ENCODE data around the gene CDC20B. TPM values are rescaled to one million over a fixed set of nuclear protein-coding genes. Genes with fewer than 3 reads are reported as not detected.

Gene CDC20B
- total and polyA plus RNA-seq, 2 of the 8 experiments (the other 6 are each of a cell fraction or from before 2014, with no cell fraction given): 0.06 TPM; not detected in 1

DNA sequence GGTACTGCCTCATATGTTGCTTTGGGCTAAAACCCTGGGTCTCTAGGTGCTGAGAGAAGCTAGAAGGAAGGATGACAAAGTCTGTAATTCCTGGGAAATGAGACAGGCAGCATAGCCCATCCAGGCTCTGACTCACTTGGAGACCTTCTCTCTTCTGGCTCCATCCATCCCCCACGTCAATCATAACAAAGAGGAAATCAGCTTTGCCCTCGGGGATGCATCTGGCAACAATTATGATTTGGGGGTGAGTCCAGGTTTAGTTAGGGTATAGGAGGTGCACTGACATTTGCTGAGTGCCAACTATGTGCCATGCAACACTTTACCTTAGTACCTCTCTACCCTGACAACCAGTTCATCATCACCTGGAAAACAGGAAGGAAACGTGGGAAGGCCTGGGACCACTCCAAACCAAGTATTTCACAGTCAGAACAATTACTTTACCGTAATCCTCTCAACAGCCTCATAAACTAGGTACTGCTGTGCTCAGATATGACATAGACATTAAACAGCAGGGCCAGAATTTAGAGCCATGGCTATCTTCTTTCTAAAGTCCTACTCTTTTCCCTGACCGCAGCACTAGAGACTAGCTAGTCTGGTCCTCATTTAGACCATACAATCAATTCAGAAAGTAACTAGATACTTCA is 109.6 kb downstream of the CDC20B start (continued):
- no peak for TF ChIP-seq RAD21 (IDR thresholded peaks at IDR 0.05 in 1 of 2, conservative IDR thresholded peaks at IDR 0.05 in 1 of 2; ENCODE audit: low read depth in 2 of 2, low read length in 2 of 2)
- TF ChIP-seq ASH2L (IDR thresholded peaks at IDR 0.05; ENCODE audit: low read length): no peak
- TF ChIP-seq USF2 (IDR thresholded peaks at IDR 0.05; ENCODE audit: low read length): no peak
- TF ChIP-seq CBX8 (IDR thresholded peaks at IDR 0.05; ENCODE audit: borderline replicate concordance, low read depth, low read length): no peak
- no peak for TF ChIP-seq YY1 (IDR thresholded peaks at IDR 0.05; ENCODE audit: low read depth, low read length)
- no peak for TF ChIP-seq TBP (IDR thresholded peaks at IDR 0.05; ENCODE audit: low read depth, low read length)

MicroRNAs encoded within 50 kb of the gene (microRNA counts, 767-probe panel; counts per million panel counts)
- 879 counts per million, percentile 95 among the panel's probes with 10 or more counts for microRNA hsa-miR-449a
- microRNA hsa-miR-449b-5p: 879 counts per million, percentile 95 among the panel's probes with 10 or more counts
- 879 counts per million, percentile 95 among the panel's probes with 10 or more counts for microRNA hsa-miR-449c-5p

Small RNAs within 50 kb of the gene (microRNA-seq; reads per million reads assigned to microRNA genes)
- gene MIR449A (ENCODE audit: borderline microRNAs expressed in 2 of 2, borderline number of aligned reads in 2 of 2, borderline replicate concordance in 1 of 2) (2.6 to 3.9 reads per million in 2 experiments), gene MIR449B (ENCODE audit: borderline microRNAs expressed in 2 of 2, borderline number of aligned reads in 2 of 2, borderline replicate concordance in 1 of 2) (0 reads per million in 2 experiments), gene MIR449C (ENCODE audit: borderline microRNAs expressed in 2 of 2, borderline number of aligned reads in 2 of 2, borderline replicate concordance in 1 of 2) (0.23 to 2.6 reads per million in 2 experiments)

Small RNAs within 50 kb of the gene (small RNA-seq; reads per million reads assigned to genes)
- gene MIR449A (ENCODE audit: insufficient read depth): 1.2 reads per million
- 1.0 reads per million for gene MIR449B (ENCODE audit: insufficient read depth)
- gene MIR449C (ENCODE audit: insufficient read depth): 10.5 reads per million, percentile 83 among the genes with 10 or more reads in this experiment

Other genes starting within 250 kb of the CDC20B start
- gene ESM1, start 187.6 kb downstream of the CDC20B start, total RNA-seq (2021; fragmentation: NEBNext Ultra II Directional; extraction: Animal tissue kit (Norgen Biotek cat#: 25700)): not detected in 2 replicates
- gene ESM1, start 187.6 kb downstream of the CDC20B start, polyA plus RNA-seq (2011; rRNA removed): not detected in 2 replicates
- not detected in 2 replicates for gene GZMK, start 148.9 kb downstream of the CDC20B start, total RNA-seq (2021; fragmentation: NEBNext Ultra II Directional; extraction: Animal tissue kit (Norgen Biotek cat#: 25700))
- not detected in 2 replicates for gene GZMK, start 148.9 kb downstream of the CDC20B start, polyA plus RNA-seq (2011; rRNA removed)
- not detected in 2 replicates for gene GZMA, start 70.5 kb downstream of the CDC20B start, total RNA-seq (2021; fragmentation: NEBNext Ultra II Directional; extraction: Animal tissue kit (Norgen Biotek cat#: 25700))
- gene GZMA, start 70.5 kb downstream of the CDC20B start, polyA plus RNA-seq (2011; rRNA removed): not detected in 2 replicates
- gene GPX8, start 13.0 kb downstream of the CDC20B start, total RNA-seq (2021; fragmentation: NEBNext Ultra II Directional; extraction: Animal tissue kit (Norgen Biotek cat#: 25700)): 55.5 and 60.4 TPM in 2 replicates
- 11.2 and 19.5 TPM in 2 replicates for gene GPX8, start 13.0 kb downstream of the CDC20B start, polyA plus RNA-seq (2011; rRNA removed)
- gene MCIDAS, start 54.1 kb upstream of the CDC20B start, total RNA-seq (2021; fragmentation: NEBNext Ultra II Directional; extraction: Animal tissue kit (Norgen Biotek cat#: 25700)): not detected in 2 replicates
- gene MCIDAS, start 54.1 kb upstream of the CDC20B start, polyA plus RNA-seq (2011; rRNA removed): 0.15 and 0.17 TPM in 2 replicates
- 0.27 and 0.41 TPM in 2 replicates for gene CCNO, start 60.4 kb upstream of the CDC20B start, total RNA-seq (2021; fragmentation: NEBNext Ultra II Directional; extraction: Animal tissue kit (Norgen Biotek cat#: 25700))
- 0.14 and 0.33 TPM in 2 replicates for gene CCNO, start 60.4 kb upstream of the CDC20B start, polyA plus RNA-seq (2011; rRNA removed)
- gene DHX29, start 134.5 kb upstream of the CDC20B start, total RNA-seq (2021; fragmentation: NEBNext Ultra II Directional; extraction: Animal tissue kit (Norgen Biotek cat#: 25700)): 32.1 and 33.0 TPM in 2 replicates
- 2.5 and 3.4 TPM in 2 replicates for gene DHX29, start 134.5 kb upstream of the CDC20B start, polyA plus RNA-seq (2011; rRNA removed)
- gene MTREX, start 134.8 kb upstream of the CDC20B start, total RNA-seq (2021; fragmentation: NEBNext Ultra II Directional; extraction: Animal tissue kit (Norgen Biotek cat#: 25700)): 129 and 130 TPM in 2 replicates
- gene MTREX, start 134.8 kb upstream of the CDC20B start, polyA plus RNA-seq (2011; rRNA removed): 11.2 and 16.0 TPM in 2 replicates

All from H1 (cell line).